Measurements from ENCODE around the gene PITHD1.

DNA sequence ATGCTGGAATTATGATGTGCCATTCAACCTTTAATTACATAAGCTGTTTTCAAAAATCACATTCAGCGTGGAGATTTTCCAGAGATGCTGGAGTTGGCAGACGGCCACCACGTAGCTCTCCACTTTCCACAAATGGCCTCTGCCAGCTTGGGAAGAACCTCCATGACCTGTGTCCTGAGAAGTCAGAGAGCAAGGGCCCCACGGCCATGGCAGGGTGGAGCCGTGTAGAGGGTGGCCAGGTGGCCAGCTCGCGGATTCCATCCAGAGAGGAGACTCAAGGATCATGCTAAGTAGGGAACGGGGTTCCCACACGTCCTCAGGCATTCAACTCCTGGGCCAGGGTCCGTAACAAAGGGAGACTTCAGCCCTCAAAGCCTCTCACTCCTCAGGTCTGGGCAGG lies 23.7 kb downstream of the PITHD1 start:
- TF ChIP-seq POLR2A (IDR thresholded peaks at IDR 0.05; ENCODE audit: low read depth, low read length): no peak
- no peak for TF ChIP-seq POLR2AphosphoS5 (IDR thresholded peaks at IDR 0.05; ENCODE audit: low read depth, low read length)
- TF ChIP-seq TAF1 (IDR thresholded peaks at IDR 0.05; ENCODE audit: low read depth, low read length): no peak
- no peak for TF ChIP-seq SPI1 (IDR thresholded peaks at IDR 0.05; ENCODE audit: low read depth, low read length)
- TF ChIP-seq PAX5 (IDR thresholded peaks at IDR 0.05; ENCODE audit: insufficient read depth, low read length, severe bottlenecking): no peak
- TF ChIP-seq POU2F2 (IDR thresholded peaks at IDR 0.05; ENCODE audit: low read depth, low read length): no peak
